HCT116 (cell line): ENCODE measurements around the gene SUN5. TPM values are rescaled to one million over a fixed set of nuclear protein-coding genes. Genes with fewer than 3 reads are reported as not detected.

Source experiments
- ATAC-seq: fragments of 200-7000 bp; cut with Tn5 transposase; 2 replicates; pipeline ENCODE4 v1.9.1; 2020; ENCODE audit warnings: mild to moderate bottlenecking, moderate library complexity
- BruUV-seq: library from RNA; stranded (reverse); fragments of 400-500 nt; replicated peaks from 2 replicates; lab custom pipeline; 2021; lab: Mats Ljungman, UMichigan
- CTCF ChIA-PET: fragments of 300-600 bp; sonication (Branson Sonifier 250); formaldehyde crosslinking; loops from one replicate; lab custom pipeline; 2021; ENCODE audit warnings: antibody characterized with exemption; lab: Charles Lee
- POLR2A ChIA-PET: fragments of 300-600, 350-600 bp; sonication (Branson Sonifier 250); formaldehyde crosslinking; loops from one replicate; lab custom pipeline; 2021; ENCODE audit warnings: antibody characterized with exemption; lab: Charles Lee
- RAD21 ChIA-PET, 2 experiments: fragments of 300-600 bp; sonication (Branson Sonifier 250); formaldehyde crosslinking; loops; one replicate each; lab custom pipeline; 2023; ENCODE audit warnings: low total read pairs in 2 of 2; ENCODE audit not compliant: uncharacterized antibody in 2 of 2, unreplicated experiment in 2 of 2, low non-redundant PET in 1 of 2; lab: Charles Lee
- DNase-seq: peaks from one replicate; pipeline ENCODE4 v3.0.0-alpha.2; 2010; ENCODE audit warnings: low read depth, low spot score
- H2AFZ ChIP-seq: fragments of 200-600 bp; shearing (Covaris generic), sonication (generic); 2 replicates; pipeline ENCODE4 v1.6.1; 2017; ENCODE audit warnings: low read depth, mixed run types, mixed read lengths, antibody characterized with exemption, low read length; ENCODE audit not compliant: poor library complexity, severe bottlenecking
- H3K27ac ChIP-seq: 2 replicates; pipeline ENCODE4 v1.5.1; 2012; ENCODE audit warnings: low read depth, low read length
- H3K27me3 ChIP-seq: fragments of 200-600 bp; sonication (generic); 2 replicates; pipeline ENCODE4 v1.6.1; 2016; ENCODE audit warnings: mixed run types, low read length, mixed read lengths; ENCODE audit not compliant: insufficient read depth
- H3K36me3 ChIP-seq, 2 experiments: fragments of 200-500 bp in 1 of 2; fragments of 200-600 bp in 1 of 2; sonication (Bioruptor generic) in 1 of 2; sonication (generic) in 1 of 2; 2 replicates each; pipeline versions ENCODE4 v1.5.1 to v1.6.1; 2014 to 2016; ENCODE audit warnings: low read length in 2 of 2, inconsistent platforms in 1 of 2, mixed read lengths in 1 of 2, mixed run types in 1 of 2; ENCODE audit not compliant: insufficient read depth in 2 of 2, control insufficient read depth in 1 of 2
- H3K4me1 ChIP-seq, 2 experiments: fragments of 200-600 bp in 1 of 2; sonication (generic) in 1 of 2; 2 replicates each; pipeline versions ENCODE4 v1.5.1 to v1.6.1; 2012 to 2017; ENCODE audit warnings: low read length in 2 of 2, inconsistent platforms in 1 of 2, mild to moderate bottlenecking in 1 of 2, mixed read lengths in 1 of 2, mixed run types in 1 of 2, moderate library complexity in 1 of 2; ENCODE audit not compliant: insufficient read depth in 2 of 2, control insufficient read depth in 1 of 2
- H3K4me2 ChIP-seq: fragments of 200-600 bp; sonication (generic); 2 replicates; pipeline ENCODE4 v1.6.1; 2017; ENCODE audit warnings: mixed run types, low read length, mixed read lengths
- H3K4me3 ChIP-seq, 2 experiments: fragments of 200-600 bp in 1 of 2; sonication (generic) in 1 of 2; replicated peaks in 1 of 2; 2 replicates each; pipeline ENCODE4 v1.5.1; 2011 to 2016; ENCODE audit warnings: low read length in 2 of 2, control low read depth in 1 of 2, low read depth in 1 of 2, mild to moderate bottlenecking in 1 of 2, mixed read lengths in 1 of 2, mixed run types in 1 of 2
- H3K79me2 ChIP-seq: fragments of 200-600 bp; sonication (generic); 2 replicates; pipeline ENCODE4 v1.6.1; 2017; ENCODE audit warnings: mild to moderate bottlenecking, mixed run types, low read length, moderate library complexity, mixed read lengths; ENCODE audit not compliant: insufficient read depth
- H3K9ac ChIP-seq: fragments of 200-600 bp; sonication (generic); 2 replicates; pipeline ENCODE4 v1.6.1; 2016; ENCODE audit warnings: low read length, mixed read lengths
- H3K9me2 ChIP-seq: fragments of 200-600 bp; sonication (generic), shearing (Covaris generic); 2 replicates; pipeline ENCODE4 v1.6.1; 2017; ENCODE audit warnings: mixed run types, mild to moderate bottlenecking, moderate library complexity; ENCODE audit not compliant: insufficient read depth
- H3K9me3 ChIP-seq, 2 experiments: fragments of 200-500 bp in 1 of 2; fragments of 200-600 bp in 1 of 2; sonication (Bioruptor generic) in 1 of 2; sonication (generic) in 1 of 2; 2 replicates each; pipeline ENCODE4 v1.6.1; 2014 to 2017; ENCODE audit warnings: low read length in 2 of 2, mixed read lengths in 2 of 2, inconsistent platforms in 1 of 2, low read depth in 1 of 2, mild to moderate bottlenecking in 1 of 2, mixed run types in 1 of 2, moderate library complexity in 1 of 2; ENCODE audit not compliant: control insufficient read depth in 1 of 2, insufficient read depth in 1 of 2
- H4K20me1 ChIP-seq: fragments of 200-600 bp; sonication (generic), shearing (Covaris generic); 2 replicates; pipeline ENCODE4 v1.6.1; 2017; ENCODE audit warnings: mixed run types, mild to moderate bottlenecking, moderate library complexity; ENCODE audit not compliant: insufficient read depth
- CEBPB ChIP-seq: IDR thresholded peaks from 2 replicates; pipeline ENCODE4 v1.6.1; 2012; ENCODE audit warnings: low read depth
- EZH2phosphoT487 ChIP-seq: fragments of 200-600 bp; IDR thresholded peaks from 2 replicates; pipeline ENCODE4 v1.6.1; 2018; ENCODE audit warnings: antibody characterized with exemption, borderline replicate concordance
- JUND ChIP-seq: IDR thresholded peaks from 2 replicates; pipeline ENCODE4 v1.6.1; 2012
- POLR2A ChIP-seq: IDR thresholded peaks from 2 replicates; pipeline ENCODE4 v1.7.0; 2011; ENCODE audit warnings: borderline replicate concordance; ENCODE audit not compliant: insufficient read depth, insufficient read length; ENCODE audit errors: extremely low read depth
- POLR2AphosphoS5 ChIP-seq: IDR thresholded peaks from 2 replicates; pipeline ENCODE4 v1.6.1; 2011; ENCODE audit warnings: mild to moderate bottlenecking, low read depth, low read length, moderate library complexity
- SRF ChIP-seq: IDR thresholded peaks from 2 replicates; pipeline ENCODE4 v1.6.1; 2012; ENCODE audit warnings: low read depth
- ZFX ChIP-seq: fragments of 450-650 bp; IDR thresholded peaks from 2 replicates; pipeline ENCODE4 v1.6.1; 2017
- intact Hi-C: fragments of 100-400 bp; cut with micrococcal nuclease; formaldehyde crosslinking; loops from 2 replicates; pipeline ENCODE4 v1.10.0; 2022
- total RNA-seq: library from RNA; stranded (reverse); gene quantifications from one replicate; pipeline ENCODE4 v1.2.1, GENCODE V29; 2021; ENCODE audit not compliant: unreplicated experiment
- TF ChIP-seq, protein P1 (sequence below): IDR thresholded peaks from 2 replicates; pipeline ENCODE4 v1.6.1; 2011; ENCODE audit warnings: mild to moderate bottlenecking, low read length, moderate library complexity; ENCODE audit not compliant: insufficient replicate concordance; ENCODE audit errors: extremely low read depth
- TF ChIP-seq, protein P2 (sequence below), 3 experiments: fragments of 200-600 bp in 1 of 3; sonication (generic) in 1 of 3; IDR thresholded peaks in 2 of 3; conservative IDR thresholded peaks in 1 of 3; 2 replicates each; pipeline ENCODE4 v1.5.1; 2012 to 2017; ENCODE audit warnings: low read depth in 2 of 3, low read length in 2 of 3, antibody characterized with exemption in 1 of 3, borderline replicate concordance in 1 of 3, control low read depth in 1 of 3, mild to moderate bottlenecking in 1 of 3, mixed read lengths in 1 of 3, mixed run types in 1 of 3, moderate library complexity in 1 of 3; ENCODE audit not compliant: insufficient read depth in 1 of 3
- TF ChIP-seq, protein P3 (sequence below): IDR thresholded peaks from 2 replicates; pipeline ENCODE4 v1.6.1; 2012

The SUN5 gene
- total RNA-seq, 1 experiment from 2014 or later, result not detected

DNA sequence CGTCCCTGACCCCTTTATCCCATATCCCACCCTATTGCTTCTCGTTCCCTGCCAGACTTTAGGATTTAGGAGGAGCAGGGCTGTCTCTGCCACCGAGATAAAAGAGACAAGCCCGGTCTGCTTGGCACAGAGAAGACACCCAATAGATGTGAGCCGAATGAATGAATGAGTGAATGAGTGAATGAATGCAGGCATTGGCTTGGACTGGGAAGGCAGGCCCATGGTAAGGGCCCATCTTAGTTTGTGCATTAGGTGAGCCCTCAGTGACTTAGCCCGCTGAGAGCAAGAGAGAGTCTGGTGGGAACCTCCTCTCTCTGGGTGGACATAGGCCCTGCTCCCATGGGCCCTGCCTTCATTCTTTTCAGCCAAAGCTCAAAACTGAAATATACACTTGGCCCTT is 26.3 kb upstream of the SUN5 start (continued):
- TF ChIP-seq JUND (no peak), POLR2AphosphoS5 (no peak)
- TF ChIP-seq, all 23 proteins: peak for 0

DNA sequence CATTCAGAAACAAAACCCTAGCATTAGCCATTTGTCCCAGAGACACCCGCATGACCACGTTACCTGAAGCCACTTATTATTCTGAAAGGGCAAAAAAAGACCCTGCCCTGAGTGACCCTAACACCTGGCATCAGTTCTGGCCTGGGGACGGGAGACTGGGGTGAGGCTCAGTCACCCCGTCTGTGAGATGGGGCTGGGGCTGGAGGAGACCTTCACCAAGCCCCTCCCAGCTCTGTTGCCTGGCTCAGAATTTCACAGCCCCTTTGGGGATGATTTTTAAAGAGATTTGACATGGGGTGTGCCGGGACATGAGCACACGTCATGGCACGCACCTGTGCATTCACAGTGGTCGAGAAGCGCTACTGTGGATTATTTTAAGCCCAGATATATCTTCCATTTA is 25.8 kb upstream of the SUN5 start:
- Histone ChIP-seq H3K4me2 (no peak overlapping the region), H3K27ac (no peak overlapping the region), H3K9me2 (no peaks in the 10 kb centered on the region), H3K27me3 (peaks cover 17% of the 10 kb centered on the region; the same call in 1 of the 2 replicates), H3K79me2 (no peaks in the 10 kb centered on the region), H4K20me1 (no peaks in the 10 kb centered on the region), H3K4me1 (no peaks in the 10 kb centered on the region), H2AFZ (no peak overlapping the region), H3K4me3 (no peak overlapping the region), H3K36me3 (no peaks in the 10 kb centered on the region), H3K9me3 (no peaks in the 10 kb centered on the region; a peak in 1 of 4 replicates), H3K9ac (no peak overlapping the region)
- BruUV-seq, result no TSS peak
- ATAC-seq (no peak), DNase-seq (no peak)
- CTCF ChIA-PET, result no interaction called here
- POLR2A ChIA-PET, result no interaction called here
- RAD21 ChIA-PET, result no interaction called here
- TF ChIP-seq POLR2AphosphoS5 (no peak), ZFX (no peak), CEBPB (no peak), SRF (no peak)
- TF ChIP-seq, protein P1, sequence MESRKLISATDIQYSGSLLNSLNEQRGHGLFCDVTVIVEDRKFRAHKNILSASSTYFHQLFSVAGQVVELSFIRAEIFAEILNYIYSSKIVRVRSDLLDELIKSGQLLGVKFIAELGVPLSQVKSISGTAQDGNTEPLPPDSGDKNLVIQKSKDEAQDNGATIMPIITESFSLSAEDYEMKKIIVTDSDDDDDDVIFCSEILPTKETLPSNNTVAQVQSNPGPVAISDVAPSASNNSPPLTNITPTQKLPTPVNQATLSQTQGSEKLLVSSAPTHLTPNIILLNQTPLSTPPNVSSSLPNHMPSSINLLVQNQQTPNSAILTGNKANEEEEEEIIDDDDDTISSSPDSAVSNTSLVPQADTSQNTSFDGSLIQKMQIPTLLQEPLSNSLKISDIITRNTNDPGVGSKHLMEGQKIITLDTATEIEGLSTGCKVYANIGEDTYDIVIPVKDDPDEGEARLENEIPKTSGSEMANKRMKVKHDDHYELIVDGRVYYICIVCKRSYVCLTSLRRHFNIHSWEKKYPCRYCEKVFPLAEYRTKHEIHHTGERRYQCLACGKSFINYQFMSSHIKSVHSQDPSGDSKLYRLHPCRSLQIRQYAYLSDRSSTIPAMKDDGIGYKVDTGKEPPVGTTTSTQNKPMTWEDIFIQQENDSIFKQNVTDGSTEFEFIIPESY, result no peak
- intact Hi-C loops, result no loop called here

DNA sequence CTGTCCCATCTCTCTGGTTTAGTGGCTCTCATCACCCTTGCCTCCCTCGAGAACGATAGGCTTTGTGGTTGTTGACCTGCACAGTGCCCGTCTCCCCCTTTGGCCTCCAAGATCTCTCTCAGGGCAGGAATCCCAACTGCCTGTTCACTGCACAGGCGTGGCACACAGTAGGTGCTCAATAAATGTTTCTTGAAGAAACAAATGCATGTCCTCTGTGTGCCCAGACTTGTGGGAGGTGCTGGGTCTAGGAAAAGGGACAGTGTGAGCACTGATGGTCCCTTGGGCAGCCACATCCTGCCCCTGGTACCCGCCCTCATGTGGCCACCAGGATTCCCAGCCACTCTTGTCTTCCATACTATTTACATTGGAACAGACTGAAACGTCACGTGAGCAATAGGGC is 24.6 kb upstream of the SUN5 start:
- ATAC-seq (no peak), DNase-seq (no peak)
- intact Hi-C loops, result no loop called here
- H3K9me3 ChIP-seq, result no peaks in the 10 kb centered on the region; a peak in 1 of 4 replicates
- H3K9ac ChIP-seq, result no peak overlapping the region
- H3K4me2 ChIP-seq, result no peak overlapping the region
- no peak overlapping the region for H2AFZ ChIP-seq
- H3K27me3 ChIP-seq, result peaks cover 29% of the 10 kb centered on the region; the same call in 1 of the 2 replicates
- ChIA-PET RAD21 (no interaction called here), POLR2A (no interaction called here), CTCF (no interaction called here)
- no peaks in the 10 kb centered on the region for H3K4me1 ChIP-seq
- H3K4me3 ChIP-seq, result no peak overlapping the region
- no peaks in the 10 kb centered on the region for H3K9me2 ChIP-seq
- no peaks in the 10 kb centered on the region for H3K79me2 ChIP-seq
- TF ChIP-seq JUND (no peak), EZH2phosphoT487 (no peak), CEBPB (no peak), POLR2A (no peak)
- TF ChIP-seq, protein P2, sequence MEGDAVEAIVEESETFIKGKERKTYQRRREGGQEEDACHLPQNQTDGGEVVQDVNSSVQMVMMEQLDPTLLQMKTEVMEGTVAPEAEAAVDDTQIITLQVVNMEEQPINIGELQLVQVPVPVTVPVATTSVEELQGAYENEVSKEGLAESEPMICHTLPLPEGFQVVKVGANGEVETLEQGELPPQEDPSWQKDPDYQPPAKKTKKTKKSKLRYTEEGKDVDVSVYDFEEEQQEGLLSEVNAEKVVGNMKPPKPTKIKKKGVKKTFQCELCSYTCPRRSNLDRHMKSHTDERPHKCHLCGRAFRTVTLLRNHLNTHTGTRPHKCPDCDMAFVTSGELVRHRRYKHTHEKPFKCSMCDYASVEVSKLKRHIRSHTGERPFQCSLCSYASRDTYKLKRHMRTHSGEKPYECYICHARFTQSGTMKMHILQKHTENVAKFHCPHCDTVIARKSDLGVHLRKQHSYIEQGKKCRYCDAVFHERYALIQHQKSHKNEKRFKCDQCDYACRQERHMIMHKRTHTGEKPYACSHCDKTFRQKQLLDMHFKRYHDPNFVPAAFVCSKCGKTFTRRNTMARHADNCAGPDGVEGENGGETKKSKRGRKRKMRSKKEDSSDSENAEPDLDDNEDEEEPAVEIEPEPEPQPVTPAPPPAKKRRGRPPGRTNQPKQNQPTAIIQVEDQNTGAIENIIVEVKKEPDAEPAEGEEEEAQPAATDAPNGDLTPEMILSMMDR (IDR thresholded peaks at IDR 0.05 in 2 of 3, conservative IDR thresholded peaks at IDR 0.05 in 1 of 3; ENCODE audit: borderline replicate concordance in 1 of 3, insufficient read depth in 1 of 3, low read depth in 2 of 3, low read length in 2 of 3), result no peak
- TF ChIP-seq, protein P3, sequence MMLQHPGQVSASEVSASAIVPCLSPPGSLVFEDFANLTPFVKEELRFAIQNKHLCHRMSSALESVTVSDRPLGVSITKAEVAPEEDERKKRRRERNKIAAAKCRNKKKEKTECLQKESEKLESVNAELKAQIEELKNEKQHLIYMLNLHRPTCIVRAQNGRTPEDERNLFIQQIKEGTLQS, result no peak
- no peak overlapping the region for H3K27ac ChIP-seq
- BruUV-seq, result no TSS peak
- H4K20me1 ChIP-seq, result no peaks in the 10 kb centered on the region
- no peaks in the 10 kb centered on the region for H3K36me3 ChIP-seq
